Measurements from ENCODE around the gene OR2M7. TPM values are rescaled to one million over a fixed set of nuclear protein-coding genes. Genes with fewer than 3 reads are reported as not detected.
"Not testable (repeated sequence)": the region's sequence is repeated elsewhere in the genome, so short reads cannot be mapped to it uniquely, and the experiment has no call there.

Gene OR2M7
- total and polyA plus RNA-seq, 4 donors = not detected

DNA sequence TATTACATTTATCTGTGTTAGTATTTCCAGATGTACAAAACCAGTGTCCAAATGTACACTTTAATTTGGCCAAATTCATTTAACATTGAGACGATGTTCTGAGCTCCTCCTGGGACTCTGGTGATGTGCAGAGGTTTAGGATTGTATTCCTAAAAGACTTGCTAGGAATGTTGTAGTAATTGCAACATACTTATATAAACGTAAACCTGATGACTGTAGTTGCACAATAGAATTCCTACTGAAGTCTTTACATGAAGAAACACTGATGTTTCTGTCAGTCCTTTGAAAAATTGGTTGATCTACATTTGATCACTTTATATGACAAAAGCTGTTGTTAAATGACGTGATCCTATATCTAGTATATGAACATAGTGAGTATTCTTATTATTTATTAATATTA is 19.1 kb upstream of the OR2M7 start:
- Histone ChIP-seq H3K4me1 (ENCODE audit: control insufficient read depth in 4 of 4, insufficient read depth in 4 of 4, low read length in 3 of 4) (no peaks in the 10 kb centered on the region), H3K27ac (ENCODE audit: low read depth in 1 of 2, low read length in 2 of 2) (no peak overlapping the region), H3K36me3 (ENCODE audit: control insufficient read depth in 4 of 4, insufficient read depth in 3 of 4, low read depth in 1 of 4, low read length in 3 of 4) (no peaks in the 10 kb centered on the region), H3K9me3 (ENCODE audit: control insufficient read depth in 4 of 4, low read length in 3 of 4) (no peaks in the 10 kb centered on the region), H3K4me3 (ENCODE audit: low read depth in 1 of 3, low read length in 3 of 3) (no peak overlapping the region), H3K9ac (ENCODE audit: low read depth in 1 of 2, low read length in 2 of 2) (no peak overlapping the region), H3K27me3 (ENCODE audit: control insufficient read depth in 4 of 4, insufficient read depth in 4 of 4, low read length in 3 of 4) (no peaks in the 10 kb centered on the region)
- 48% methylated on average over 3 of the region's 3 CpGs for WGBS
- TF ChIP-seq, protein P1, sequence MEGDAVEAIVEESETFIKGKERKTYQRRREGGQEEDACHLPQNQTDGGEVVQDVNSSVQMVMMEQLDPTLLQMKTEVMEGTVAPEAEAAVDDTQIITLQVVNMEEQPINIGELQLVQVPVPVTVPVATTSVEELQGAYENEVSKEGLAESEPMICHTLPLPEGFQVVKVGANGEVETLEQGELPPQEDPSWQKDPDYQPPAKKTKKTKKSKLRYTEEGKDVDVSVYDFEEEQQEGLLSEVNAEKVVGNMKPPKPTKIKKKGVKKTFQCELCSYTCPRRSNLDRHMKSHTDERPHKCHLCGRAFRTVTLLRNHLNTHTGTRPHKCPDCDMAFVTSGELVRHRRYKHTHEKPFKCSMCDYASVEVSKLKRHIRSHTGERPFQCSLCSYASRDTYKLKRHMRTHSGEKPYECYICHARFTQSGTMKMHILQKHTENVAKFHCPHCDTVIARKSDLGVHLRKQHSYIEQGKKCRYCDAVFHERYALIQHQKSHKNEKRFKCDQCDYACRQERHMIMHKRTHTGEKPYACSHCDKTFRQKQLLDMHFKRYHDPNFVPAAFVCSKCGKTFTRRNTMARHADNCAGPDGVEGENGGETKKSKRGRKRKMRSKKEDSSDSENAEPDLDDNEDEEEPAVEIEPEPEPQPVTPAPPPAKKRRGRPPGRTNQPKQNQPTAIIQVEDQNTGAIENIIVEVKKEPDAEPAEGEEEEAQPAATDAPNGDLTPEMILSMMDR (IDR thresholded peaks at IDR 0.05; ENCODE audit: low read depth, low read length, missing input control) = no peak
- no peak for DNase-seq (ENCODE audit: low spot score)

DNA sequence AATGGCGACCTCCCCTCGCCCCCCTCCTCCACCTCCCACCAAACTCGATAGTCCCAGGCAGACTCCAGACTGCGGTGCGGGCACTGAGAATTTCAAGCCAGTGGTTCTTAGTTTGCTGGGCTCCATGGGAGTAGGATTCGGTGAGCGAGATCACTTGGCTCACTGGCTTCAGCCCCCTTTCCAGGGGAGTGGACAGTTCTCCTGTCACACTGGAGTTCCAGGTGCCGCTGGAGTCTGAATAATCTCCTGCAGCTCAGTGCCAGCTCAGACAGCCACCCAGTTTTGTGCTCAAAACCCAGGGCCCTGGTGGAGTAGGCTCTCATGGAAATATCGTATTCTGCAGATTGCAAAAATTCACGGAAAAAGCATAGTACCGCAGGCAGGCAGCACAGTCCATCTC is 7.6 kb downstream of the OR2M7 start:
- H3K4me3 ChIP-seq (ENCODE audit: low read depth in 1 of 3, low read length in 3 of 3) = no peak overlapping the region
- peaks cover 0 to 2% (median 0%) of the 10 kb centered on the region in 4 donors for H3K9me3 ChIP-seq (ENCODE audit: control insufficient read depth in 4 of 4, low read length in 3 of 4)
- H3K27me3 ChIP-seq (ENCODE audit: control insufficient read depth in 4 of 4, insufficient read depth in 4 of 4, low read length in 3 of 4) = no peaks in the 10 kb centered on the region
- no peak overlapping the region for H3K9ac ChIP-seq (ENCODE audit: low read depth in 1 of 2, low read length in 2 of 2)
- DNase-seq (ENCODE audit: low spot score) = no peak
- no peaks in the 10 kb centered on the region for H3K36me3 ChIP-seq (ENCODE audit: control insufficient read depth in 4 of 4, insufficient read depth in 3 of 4, low read depth in 1 of 4, low read length in 3 of 4)
- no peaks in the 10 kb centered on the region for H3K4me1 ChIP-seq (ENCODE audit: control insufficient read depth in 4 of 4, insufficient read depth in 4 of 4, low read length in 3 of 4)
- TF ChIP-seq EGR1 (IDR thresholded peaks at IDR 0.05; ENCODE audit: low read depth in 2 of 2) (no peak), FOXA1 (IDR thresholded peaks at IDR 0.05) (no peak), TAF1 (conservative IDR thresholded peaks at IDR 0.05) (no peak), SP1 (IDR thresholded peaks at IDR 0.05) (no peak), YY1 (IDR thresholded peaks at IDR 0.05) (no peak), HNF4G (IDR thresholded peaks at IDR 0.05) (no peak), RXRA (IDR thresholded peaks at IDR 0.05) (no peak), HNF4A (conservative IDR thresholded peaks at IDR 0.05) (no peak), NR2F2 (IDR thresholded peaks at IDR 0.05) (no peak), FOXA2 (IDR thresholded peaks at IDR 0.05) (no peak), JUND (IDR thresholded peaks at IDR 0.05) (no peak), GABPA (IDR thresholded peaks at IDR 0.05 in 1 of 2, conservative IDR thresholded peaks at IDR 0.05 in 1 of 2) (no peak), RAD21 (IDR thresholded peaks at IDR 0.05) (no peak)
- TF ChIP-seq, protein P2, sequence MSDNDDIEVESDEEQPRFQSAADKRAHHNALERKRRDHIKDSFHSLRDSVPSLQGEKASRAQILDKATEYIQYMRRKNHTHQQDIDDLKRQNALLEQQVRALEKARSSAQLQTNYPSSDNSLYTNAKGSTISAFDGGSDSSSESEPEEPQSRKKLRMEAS (IDR thresholded peaks at IDR 0.05) = no peak
- TF ChIP-seq, protein P3, sequence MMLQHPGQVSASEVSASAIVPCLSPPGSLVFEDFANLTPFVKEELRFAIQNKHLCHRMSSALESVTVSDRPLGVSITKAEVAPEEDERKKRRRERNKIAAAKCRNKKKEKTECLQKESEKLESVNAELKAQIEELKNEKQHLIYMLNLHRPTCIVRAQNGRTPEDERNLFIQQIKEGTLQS (IDR thresholded peaks at IDR 0.05) = no peak
- TF ChIP-seq, protein P4, sequence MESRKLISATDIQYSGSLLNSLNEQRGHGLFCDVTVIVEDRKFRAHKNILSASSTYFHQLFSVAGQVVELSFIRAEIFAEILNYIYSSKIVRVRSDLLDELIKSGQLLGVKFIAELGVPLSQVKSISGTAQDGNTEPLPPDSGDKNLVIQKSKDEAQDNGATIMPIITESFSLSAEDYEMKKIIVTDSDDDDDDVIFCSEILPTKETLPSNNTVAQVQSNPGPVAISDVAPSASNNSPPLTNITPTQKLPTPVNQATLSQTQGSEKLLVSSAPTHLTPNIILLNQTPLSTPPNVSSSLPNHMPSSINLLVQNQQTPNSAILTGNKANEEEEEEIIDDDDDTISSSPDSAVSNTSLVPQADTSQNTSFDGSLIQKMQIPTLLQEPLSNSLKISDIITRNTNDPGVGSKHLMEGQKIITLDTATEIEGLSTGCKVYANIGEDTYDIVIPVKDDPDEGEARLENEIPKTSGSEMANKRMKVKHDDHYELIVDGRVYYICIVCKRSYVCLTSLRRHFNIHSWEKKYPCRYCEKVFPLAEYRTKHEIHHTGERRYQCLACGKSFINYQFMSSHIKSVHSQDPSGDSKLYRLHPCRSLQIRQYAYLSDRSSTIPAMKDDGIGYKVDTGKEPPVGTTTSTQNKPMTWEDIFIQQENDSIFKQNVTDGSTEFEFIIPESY (IDR thresholded peaks at IDR 0.05) = no peak
- TF ChIP-seq, protein P5, sequence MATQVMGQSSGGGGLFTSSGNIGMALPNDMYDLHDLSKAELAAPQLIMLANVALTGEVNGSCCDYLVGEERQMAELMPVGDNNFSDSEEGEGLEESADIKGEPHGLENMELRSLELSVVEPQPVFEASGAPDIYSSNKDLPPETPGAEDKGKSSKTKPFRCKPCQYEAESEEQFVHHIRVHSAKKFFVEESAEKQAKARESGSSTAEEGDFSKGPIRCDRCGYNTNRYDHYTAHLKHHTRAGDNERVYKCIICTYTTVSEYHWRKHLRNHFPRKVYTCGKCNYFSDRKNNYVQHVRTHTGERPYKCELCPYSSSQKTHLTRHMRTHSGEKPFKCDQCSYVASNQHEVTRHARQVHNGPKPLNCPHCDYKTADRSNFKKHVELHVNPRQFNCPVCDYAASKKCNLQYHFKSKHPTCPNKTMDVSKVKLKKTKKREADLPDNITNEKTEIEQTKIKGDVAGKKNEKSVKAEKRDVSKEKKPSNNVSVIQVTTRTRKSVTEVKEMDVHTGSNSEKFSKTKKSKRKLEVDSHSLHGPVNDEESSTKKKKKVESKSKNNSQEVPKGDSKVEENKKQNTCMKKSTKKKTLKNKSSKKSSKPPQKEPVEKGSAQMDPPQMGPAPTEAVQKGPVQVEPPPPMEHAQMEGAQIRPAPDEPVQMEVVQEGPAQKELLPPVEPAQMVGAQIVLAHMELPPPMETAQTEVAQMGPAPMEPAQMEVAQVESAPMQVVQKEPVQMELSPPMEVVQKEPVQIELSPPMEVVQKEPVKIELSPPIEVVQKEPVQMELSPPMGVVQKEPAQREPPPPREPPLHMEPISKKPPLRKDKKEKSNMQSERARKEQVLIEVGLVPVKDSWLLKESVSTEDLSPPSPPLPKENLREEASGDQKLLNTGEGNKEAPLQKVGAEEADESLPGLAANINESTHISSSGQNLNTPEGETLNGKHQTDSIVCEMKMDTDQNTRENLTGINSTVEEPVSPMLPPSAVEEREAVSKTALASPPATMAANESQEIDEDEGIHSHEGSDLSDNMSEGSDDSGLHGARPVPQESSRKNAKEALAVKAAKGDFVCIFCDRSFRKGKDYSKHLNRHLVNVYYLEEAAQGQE (IDR thresholded peaks at IDR 0.05) = no peak
- TF ChIP-seq, protein P1 (IDR thresholded peaks at IDR 0.05; ENCODE audit: low read depth, low read length, missing input control) = no peak
- 83% methylated on average over 11 of the region's 11 CpGs for WGBS
- H3K27ac ChIP-seq (ENCODE audit: low read depth in 1 of 2, low read length in 2 of 2) = no peak overlapping the region

DNA sequence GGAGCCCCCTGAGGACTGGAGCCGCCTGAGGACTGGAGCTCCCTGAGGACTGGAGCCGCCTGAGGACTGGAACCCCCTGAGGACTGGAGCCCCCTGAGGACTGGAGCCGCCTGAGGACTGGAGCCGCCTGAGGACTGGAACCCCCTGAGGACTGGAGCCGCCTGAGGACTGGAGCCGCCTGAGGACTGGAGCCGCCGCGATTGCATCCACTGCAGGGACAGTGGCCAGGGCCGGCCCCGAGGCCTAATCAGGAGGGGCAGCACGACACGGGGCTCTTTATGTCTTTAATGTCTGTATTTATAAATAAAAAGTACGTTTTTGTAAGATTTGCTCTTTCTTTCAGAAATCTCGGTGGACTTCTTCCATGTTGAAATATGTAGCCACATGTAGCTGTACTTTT is 17.6 kb downstream of the OR2M7 start:
- not testable (repeated sequence) for H3K9me3 ChIP-seq (ENCODE audit: control insufficient read depth in 4 of 4, low read length in 3 of 4); H3K27ac ChIP-seq (ENCODE audit: low read depth in 1 of 2, low read length in 2 of 2); H3K4me3 ChIP-seq (ENCODE audit: low read depth in 1 of 3, low read length in 3 of 3); H3K36me3 ChIP-seq (ENCODE audit: control insufficient read depth in 4 of 4, insufficient read depth in 3 of 4, low read depth in 1 of 4, low read length in 3 of 4); DNase-seq (ENCODE audit: low spot score); H3K9ac ChIP-seq (ENCODE audit: low read depth in 1 of 2, low read length in 2 of 2); H3K4me1 ChIP-seq (ENCODE audit: control insufficient read depth in 4 of 4, insufficient read depth in 4 of 4, low read length in 3 of 4); H3K27me3 ChIP-seq (ENCODE audit: control insufficient read depth in 4 of 4, insufficient read depth in 4 of 4, low read length in 3 of 4)
- WGBS = 81% methylated on average over 15 of the region's 15 CpGs
